ENCODE measurements around the gene PHOSPHO1.

DNA sequence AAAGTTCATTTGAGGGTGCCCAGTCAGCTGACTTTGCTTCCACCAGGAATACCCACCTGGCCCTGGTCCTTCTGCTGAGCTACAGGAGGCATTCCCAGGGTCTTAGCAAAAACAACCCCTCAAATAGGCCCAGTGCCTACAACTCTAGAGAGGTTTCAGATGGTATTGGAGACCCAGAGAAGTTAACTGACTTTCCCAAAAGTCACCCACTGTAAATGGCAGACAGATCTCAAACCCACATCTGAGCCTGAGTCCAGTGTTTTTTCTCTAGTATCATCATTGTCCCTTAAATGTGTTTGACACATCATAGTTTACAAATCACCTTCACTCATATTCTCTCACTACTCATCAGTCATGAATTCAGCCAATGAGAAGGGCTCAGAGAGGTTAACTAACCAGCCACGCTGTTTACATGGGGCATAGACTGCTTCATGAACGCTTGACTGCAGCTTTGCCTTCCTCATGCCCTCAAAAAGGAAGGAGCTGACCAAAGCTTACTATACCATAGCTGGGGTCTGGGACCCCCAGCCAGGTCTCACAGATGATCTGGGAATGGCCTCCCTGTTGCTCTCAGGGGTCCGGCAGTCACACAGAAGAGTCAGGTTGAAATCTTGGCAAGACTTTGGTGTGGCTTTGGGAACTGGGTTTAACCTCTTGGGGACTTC, 3.7 kb downstream of the PHOSPHO1 start:
- no peak for TF ChIP-seq POLR2A (IDR thresholded peaks at IDR 0.05)
- TF ChIP-seq, protein P1, sequence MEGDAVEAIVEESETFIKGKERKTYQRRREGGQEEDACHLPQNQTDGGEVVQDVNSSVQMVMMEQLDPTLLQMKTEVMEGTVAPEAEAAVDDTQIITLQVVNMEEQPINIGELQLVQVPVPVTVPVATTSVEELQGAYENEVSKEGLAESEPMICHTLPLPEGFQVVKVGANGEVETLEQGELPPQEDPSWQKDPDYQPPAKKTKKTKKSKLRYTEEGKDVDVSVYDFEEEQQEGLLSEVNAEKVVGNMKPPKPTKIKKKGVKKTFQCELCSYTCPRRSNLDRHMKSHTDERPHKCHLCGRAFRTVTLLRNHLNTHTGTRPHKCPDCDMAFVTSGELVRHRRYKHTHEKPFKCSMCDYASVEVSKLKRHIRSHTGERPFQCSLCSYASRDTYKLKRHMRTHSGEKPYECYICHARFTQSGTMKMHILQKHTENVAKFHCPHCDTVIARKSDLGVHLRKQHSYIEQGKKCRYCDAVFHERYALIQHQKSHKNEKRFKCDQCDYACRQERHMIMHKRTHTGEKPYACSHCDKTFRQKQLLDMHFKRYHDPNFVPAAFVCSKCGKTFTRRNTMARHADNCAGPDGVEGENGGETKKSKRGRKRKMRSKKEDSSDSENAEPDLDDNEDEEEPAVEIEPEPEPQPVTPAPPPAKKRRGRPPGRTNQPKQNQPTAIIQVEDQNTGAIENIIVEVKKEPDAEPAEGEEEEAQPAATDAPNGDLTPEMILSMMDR (IDR thresholded peaks at IDR 0.05) = no peak

Data from thyroid gland (tissue), 4 donors.